Measurements from ENCODE around the gene SAV1.
A peak's percentile ranks its signal among the peaks of the same experiment; 100 is the strongest.

SAV1 gene

GRCh38 chr14:50612806-50613205 is 55.3 kb downstream of the SAV1 start:
- H3K27ac ChIP-seq = no peak overlapping the region
- no peak overlapping the region for H3K9ac ChIP-seq
- H2AFZ ChIP-seq (ENCODE audit: low read depth) = no peak overlapping the region
- no peaks in the 10 kb centered on the region for H4K20me1 ChIP-seq (ENCODE audit: insufficient read depth)
- no peak overlapping the region for H3K4me3 ChIP-seq (IDR thresholded peaks at IDR 0.05; ENCODE audit: insufficient read depth, low read depth, low read length)
- no peaks in the 10 kb centered on the region for H3K36me3 ChIP-seq (ENCODE audit: insufficient read depth)
- no peak for TF ChIP-seq CTCF (conservative IDR thresholded peaks at IDR 0.05; ENCODE audit: low read depth, low read length)
- H3K4me2 ChIP-seq = no peak overlapping the region
- H3K79me2 ChIP-seq (ENCODE audit: insufficient read depth, low read depth) = no peaks in the 10 kb centered on the region
- peaks cover 12% of the 10 kb centered on the region for H3K4me1 ChIP-seq (ENCODE audit: low read depth, poor library complexity, severe bottlenecking)
- H3K27me3 ChIP-seq (ENCODE audit: insufficient read depth, low read depth) = no peaks in the 10 kb centered on the region

GRCh38 chr14:50610465-50610864 is 57.6 kb downstream of the SAV1 start:
- H2AFZ ChIP-seq (ENCODE audit: low read depth) = no peak overlapping the region
- H3K4me2 ChIP-seq = no peak overlapping the region
- H3K4me1 ChIP-seq (ENCODE audit: low read depth, poor library complexity, severe bottlenecking) = peaks cover 35% of the 10 kb centered on the region
- H3K36me3 ChIP-seq (ENCODE audit: insufficient read depth) = no peaks in the 10 kb centered on the region
- H3K79me2 ChIP-seq (ENCODE audit: insufficient read depth, low read depth) = no peaks in the 10 kb centered on the region
- no peak for TF ChIP-seq CTCF (conservative IDR thresholded peaks at IDR 0.05; ENCODE audit: low read depth, low read length)
- no peak overlapping the region for H3K27ac ChIP-seq
- no peaks in the 10 kb centered on the region for H3K27me3 ChIP-seq (ENCODE audit: insufficient read depth, low read depth)
- H4K20me1 ChIP-seq (ENCODE audit: insufficient read depth) = no peaks in the 10 kb centered on the region
- H3K4me3 ChIP-seq (IDR thresholded peaks at IDR 0.05; ENCODE audit: insufficient read depth, low read depth, low read length) = no peak overlapping the region
- no peak overlapping the region for H3K9ac ChIP-seq

GRCh38 chr14:50608302-50608851 is 59.7 kb downstream of the SAV1 start:
- TF ChIP-seq CTCF (conservative IDR thresholded peaks at IDR 0.05; ENCODE audit: low read depth, low read length) = no peak
- no peaks in the 10 kb centered on the region for H4K20me1 ChIP-seq (ENCODE audit: insufficient read depth)

GRCh38 chr14:50607761-50608160 is 60.3 kb downstream of the SAV1 start:
- Histone ChIP-seq H3K4me3 (IDR thresholded peaks at IDR 0.05; ENCODE audit: insufficient read depth, low read depth, low read length) (no peak overlapping the region), H3K4me2 (peak overlapping the region; percentile 94)
- TF ChIP-seq CTCF (conservative IDR thresholded peaks at IDR 0.05; ENCODE audit: low read depth, low read length) = no peak

More at GRCh38 chr14:50608302-50608851, 59.7 kb downstream of the SAV1 start:
- H3K4me3 ChIP-seq (IDR thresholded peaks at IDR 0.05; ENCODE audit: insufficient read depth, low read depth, low read length) = no peak overlapping the region
- H3K4me2 ChIP-seq = peak overlapping the region; percentile 94; the same call in 1 of the 2 replicates
- no peak overlapping the region for H3K9ac ChIP-seq
- H3K27me3 ChIP-seq (ENCODE audit: insufficient read depth, low read depth) = no peaks in the 10 kb centered on the region
- H2AFZ ChIP-seq (ENCODE audit: low read depth) = no peak overlapping the region
- peaks cover 46% of the 10 kb centered on the region for H3K4me1 ChIP-seq (ENCODE audit: low read depth, poor library complexity, severe bottlenecking)
- no peaks in the 10 kb centered on the region for H3K79me2 ChIP-seq (ENCODE audit: insufficient read depth, low read depth)
- H3K27ac ChIP-seq = no peak overlapping the region
- H3K36me3 ChIP-seq (ENCODE audit: insufficient read depth) = no peaks in the 10 kb centered on the region

More at GRCh38 chr14:50607761-50608160, 60.3 kb downstream of the SAV1 start:
- Histone ChIP-seq H3K27me3 (ENCODE audit: insufficient read depth, low read depth) (no peaks in the 10 kb centered on the region), H3K4me1 (ENCODE audit: low read depth, poor library complexity, severe bottlenecking) (peaks cover 50% of the 10 kb centered on the region), H2AFZ (ENCODE audit: low read depth) (peak overlapping the region; percentile 49; the same call in 1 of the 2 replicates), H3K27ac (peak overlapping the region; percentile 15; the same call in 1 of the 2 replicates), H3K36me3 (ENCODE audit: insufficient read depth) (no peaks in the 10 kb centered on the region), H3K9ac (no peak overlapping the region), H4K20me1 (ENCODE audit: insufficient read depth) (no peaks in the 10 kb centered on the region), H3K79me2 (ENCODE audit: insufficient read depth, low read depth) (no peaks in the 10 kb centered on the region)

Data from KMS-11 (cell line).